IMR-90 (cell line): Measurements from ENCODE around the gene PDE6B. TPM values are rescaled to one million over a fixed set of nuclear protein-coding genes. Genes with fewer than 3 reads are reported as not detected.

Source experiments
- CTCF ChIP-seq: conservative IDR thresholded peaks from 2 replicates; pipeline ENCODE4 v1.5.1; 2012; ENCODE audit warnings: mild to moderate bottlenecking, low read depth, low read length, improper control_type of control experiment
- MAFK ChIP-seq: IDR thresholded peaks from 2 replicates; pipeline ENCODE4 v1.6.1; 2012; ENCODE audit warnings: low read depth, low read length, improper control_type of control experiment
- polyA plus RNA-seq, 3 experiments: library from polyadenylated mRNA; depleted of rRNA; stranded (reverse); fragments of >200 nt; gene quantifications; 2 replicates each; pipeline ENCODE4 v1.2.3, GENCODE V29; 2012; ENCODE audit warnings: low replicate concordance in 1 of 3
- total RNA-seq: library from RNA; depleted of rRNA; stranded (reverse); fragments of >200 nt; gene quantifications from 2 replicates; pipeline ENCODE4 v1.2.3, GENCODE V29; 2012
- TF ChIP-seq, protein P1 (sequence below): fragments of 150-350 bp; IDR thresholded peaks from 2 replicates; pipeline ENCODE4 v1.6.1; 2016; ENCODE audit warnings: low read depth, mild to moderate bottlenecking, low read length, moderate library complexity, borderline replicate concordance

PDE6B gene
- total and polyA plus RNA-seq, 2 of the 4 experiments (the other 2 are of a cell fraction), result under 0.01 TPM; not detected in 1

DNA sequence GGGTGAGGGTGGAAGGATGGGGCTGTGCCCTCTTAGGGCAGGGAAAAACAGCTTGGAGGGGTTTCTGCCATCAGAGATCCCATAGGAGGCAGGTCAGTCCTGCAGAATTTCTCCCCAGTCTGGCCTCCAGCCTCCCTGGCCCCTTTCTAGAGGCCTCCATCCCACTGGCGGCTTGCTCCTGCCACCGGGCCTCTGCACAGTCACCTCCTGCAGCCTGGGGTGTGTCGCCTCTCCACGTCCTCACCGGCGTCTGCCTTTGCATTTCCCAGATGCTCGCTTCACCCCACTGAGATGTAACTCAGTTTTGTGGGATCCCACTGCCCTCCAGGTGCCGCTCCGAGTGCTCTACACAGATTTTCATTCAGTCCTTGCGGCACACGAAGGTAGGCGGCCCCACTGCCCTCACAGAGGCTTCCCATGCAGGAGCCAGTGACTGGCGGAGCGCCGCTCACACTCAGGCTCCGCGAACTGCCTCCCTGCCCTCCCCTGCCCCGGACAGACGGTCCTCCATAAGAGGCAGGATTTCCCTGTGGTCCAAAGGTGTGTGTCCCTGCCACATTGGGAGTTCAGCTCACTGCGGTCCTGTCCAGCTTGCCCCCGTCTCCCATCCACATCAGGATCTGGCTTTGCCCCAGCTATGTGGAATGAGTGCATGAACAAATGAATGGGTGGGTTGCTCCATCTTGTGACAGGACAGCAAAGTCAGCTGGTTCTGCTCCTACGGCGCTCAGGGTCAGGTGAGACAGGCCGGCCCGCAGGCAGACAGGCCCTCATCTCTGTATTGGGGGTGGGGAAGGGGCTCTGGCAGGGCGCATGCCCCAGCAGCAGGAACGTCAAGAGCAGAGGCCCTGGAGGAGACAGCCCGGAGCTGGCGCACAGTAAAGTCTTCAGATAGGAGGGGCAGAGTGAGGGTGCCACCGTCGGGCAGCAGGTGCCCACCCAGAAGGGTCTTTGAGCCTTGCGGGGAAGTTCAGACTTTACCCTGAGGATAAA, 46.6 kb upstream of the PDE6B start (continued):
- TF ChIP-seq CTCF (no peak), MAFK (no peak)
- TF ChIP-seq, protein P1, sequence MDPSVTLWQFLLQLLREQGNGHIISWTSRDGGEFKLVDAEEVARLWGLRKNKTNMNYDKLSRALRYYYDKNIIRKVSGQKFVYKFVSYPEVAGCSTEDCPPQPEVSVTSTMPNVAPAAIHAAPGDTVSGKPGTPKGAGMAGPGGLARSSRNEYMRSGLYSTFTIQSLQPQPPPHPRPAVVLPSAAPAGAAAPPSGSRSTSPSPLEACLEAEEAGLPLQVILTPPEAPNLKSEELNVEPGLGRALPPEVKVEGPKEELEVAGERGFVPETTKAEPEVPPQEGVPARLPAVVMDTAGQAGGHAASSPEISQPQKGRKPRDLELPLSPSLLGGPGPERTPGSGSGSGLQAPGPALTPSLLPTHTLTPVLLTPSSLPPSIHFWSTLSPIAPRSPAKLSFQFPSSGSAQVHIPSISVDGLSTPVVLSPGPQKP, result no peak
